ENCODE measurements around the gene MSRB1.

DNA sequence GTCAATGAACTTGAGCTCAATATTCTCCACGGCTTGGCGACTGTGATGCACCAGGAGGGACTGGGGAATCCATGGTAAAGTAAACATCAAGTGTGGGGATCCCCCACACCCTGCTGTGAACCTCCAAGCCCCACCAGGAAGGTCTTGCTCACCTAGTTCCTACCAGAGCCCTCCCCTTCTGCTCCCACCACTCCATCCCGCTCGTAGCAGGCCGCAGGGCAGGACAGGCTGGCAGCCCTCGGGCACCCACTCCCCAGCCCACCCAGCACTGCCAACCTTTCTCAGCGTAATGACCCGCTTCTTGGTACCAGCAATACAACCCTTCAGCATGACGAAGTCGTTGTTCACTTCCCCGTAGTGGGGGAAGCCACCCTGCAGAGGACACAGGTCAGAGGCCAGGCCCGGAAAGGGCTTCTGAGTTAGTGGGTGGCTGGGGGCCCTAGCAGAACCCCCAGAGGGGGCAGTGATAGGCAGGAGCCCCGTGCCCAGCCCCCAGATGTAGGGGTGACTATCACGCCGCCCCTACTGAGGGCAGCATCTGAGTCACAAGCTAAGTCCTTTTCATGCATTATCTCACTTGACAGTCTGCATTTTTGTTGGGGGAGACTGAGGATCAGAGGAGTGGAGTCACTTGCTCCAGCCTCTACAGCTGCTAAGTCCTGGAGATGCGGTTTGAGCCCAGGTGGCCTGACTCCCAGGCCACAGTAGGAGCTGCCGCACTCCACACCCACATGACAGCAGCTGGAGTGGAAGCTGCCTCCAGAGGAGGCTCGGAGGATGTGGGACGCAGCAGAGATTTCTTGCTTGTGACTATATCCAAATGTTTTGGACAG is 2.8 kb upstream of the MSRB1 start:
- TF ChIP-seq, protein P1, sequence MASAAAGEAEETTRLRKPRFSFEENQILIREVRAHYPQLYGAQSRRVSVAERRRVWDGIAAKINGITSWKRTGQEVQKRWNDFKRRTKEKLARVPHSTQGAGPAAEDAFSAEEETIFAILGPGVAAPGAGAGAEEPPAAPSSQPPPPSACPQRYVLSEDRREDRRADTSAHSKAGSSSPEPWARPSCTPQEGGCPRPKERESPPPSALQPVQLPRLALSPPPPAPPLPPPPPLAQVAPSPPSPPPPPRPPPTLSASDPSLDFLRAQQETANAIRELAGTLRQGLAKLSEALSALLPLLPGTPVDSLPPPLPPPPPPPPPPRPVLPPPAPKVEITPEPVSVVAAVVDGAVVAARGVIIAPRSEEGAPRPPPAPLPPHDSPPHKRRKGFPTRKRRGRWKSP (CRISPR knock-in tag; IDR thresholded peaks at IDR 0.05) = no peak
- no peak for TF ChIP-seq ZNF121 (CRISPR knock-in tag; IDR thresholded peaks at IDR 0.05)

All from HepG2 (cell line).